B cell (primary cell): ENCODE results near the gene ART5. TPM values are rescaled to one million over a fixed set of nuclear protein-coding genes. Genes with fewer than 3 reads are reported as not detected.

Source experiments
- ATAC-seq: fragments of 200-7000 bp; cut with Tn5 transposase; one replicate; pipeline ENCODE4 v1.10.0; 2021; ENCODE audit warnings: low read depth, mild to moderate bottlenecking, moderate number of reproducible peaks, moderate library complexity
- CTCF ChIA-PET: fragments of 350-600 bp; sonication (Branson Sonifier 250); formaldehyde crosslinking; loops from one replicate; lab custom pipeline; 2021; ENCODE audit warnings: antibody characterized with exemption, inconsistent platforms; lab: Charles Lee
- POLR2A ChIA-PET: fragments of 350-600 bp; sonication (Branson Sonifier 250); formaldehyde crosslinking; loops from one replicate; lab custom pipeline; 2021; ENCODE audit warnings: antibody characterized with exemption; lab: Charles Lee
- DNase-seq: peaks from one replicate; pipeline ENCODE4 v3.0.0; 2013
- H2AFZ ChIP-seq: 2 replicates; pipeline ENCODE4 v1.6.1; 2012; ENCODE audit warnings: mild to moderate bottlenecking, low read depth, low read length; ENCODE audit not compliant: insufficient read depth, poor library complexity, severe bottlenecking
- H3K27ac ChIP-seq, 2 donors: 1 replicate in 1 of 2; 2 replicates in 1 of 2; pipeline ENCODE4 v1.5.1; 2012 to 2013; ENCODE audit warnings: low read length in 2 of 2, mild to moderate bottlenecking in 2 of 2, moderate library complexity in 1 of 2
- H3K27me3 ChIP-seq, 4 experiments: fragments of 200-600 bp in 1 of 4; sonication (generic) in 1 of 4; replicated peaks in 1 of 4; 1 replicate in 2 of 4; 2 replicates in 2 of 4; pipeline versions ENCODE4 v1.6.1 to v1.7.0; 2013 to 2016; ENCODE audit warnings: low read length in 3 of 4, mild to moderate bottlenecking in 2 of 4, mixed read lengths in 1 of 4, moderate library complexity in 1 of 4; ENCODE audit not compliant: insufficient read depth in 4 of 4, control insufficient read depth in 3 of 4; ENCODE audit errors: control extremely low read depth in 1 of 4
- H3K36me3 ChIP-seq, 2 experiments: replicated peaks in 1 of 2; 1 replicate in 1 of 2; 2 replicates in 1 of 2; pipeline versions ENCODE4 v1.6.1 to v1.7.1; 2013; ENCODE audit warnings: low read length in 1 of 2; ENCODE audit not compliant: insufficient read depth in 2 of 2, control insufficient read depth in 1 of 2; ENCODE audit errors: control extremely low read depth in 1 of 2, extremely low read depth in 1 of 2
- H3K4me1 ChIP-seq, 2 donors: fragments of 200-600 bp in 1 of 2; sonication (generic) in 1 of 2; 1 replicate in 1 of 2; 2 replicates in 1 of 2; pipeline versions ENCODE4 v1.5.1 to v1.6.1; 2013 to 2017; ENCODE audit warnings: low read length in 2 of 2; ENCODE audit not compliant: control insufficient read depth in 2 of 2, insufficient read depth in 2 of 2
- H3K4me2 ChIP-seq: replicated peaks from 2 replicates; pipeline ENCODE3; 2012; ENCODE audit warnings: mild to moderate bottlenecking, low read depth, low read length; ENCODE audit not compliant: poor library complexity, severe bottlenecking
- H3K4me3 ChIP-seq, 5 experiments: fragments of 200-600 bp in 1 of 5; sonication (generic) in 1 of 5; 1 replicate in 3 of 5; 2 replicates in 2 of 5; pipeline versions ENCODE4 v1.5.1 to v1.7.0; 2011 to 2016; ENCODE audit warnings: low read length in 4 of 5, mild to moderate bottlenecking in 4 of 5, low read depth in 2 of 5, control low read depth in 1 of 5, moderate library complexity in 1 of 5; ENCODE audit not compliant: insufficient read depth in 1 of 5; ENCODE audit errors: control extremely low read depth in 1 of 5, extremely low read depth in 1 of 5
- H3K79me2 ChIP-seq: fragments of 200-600 bp; sonication (generic); one replicate; pipeline ENCODE4 v1.6.0; 2016; ENCODE audit warnings: low read length; ENCODE audit not compliant: control insufficient read depth, insufficient read depth
- H3K9ac ChIP-seq: fragments of 200-600 bp; sonication (generic); 2 replicates; pipeline ENCODE4 v1.6.1; 2017; ENCODE audit warnings: mild to moderate bottlenecking, low read length, moderate library complexity
- H3K9me3 ChIP-seq, 3 donors: one replicate each; pipeline versions ENCODE4 v1.6.1 to v1.7.1; 2013; ENCODE audit warnings: low read length in 2 of 3; ENCODE audit not compliant: control insufficient read depth in 2 of 3, insufficient read depth in 1 of 3; ENCODE audit errors: control extremely low read depth in 1 of 3
- H4K20me1 ChIP-seq: 2 replicates; pipeline ENCODE4 v1.6.0; 2012; ENCODE audit warnings: mild to moderate bottlenecking, low read length; ENCODE audit not compliant: insufficient read depth, control insufficient read depth, poor library complexity, severe bottlenecking
- H3K27ac Mint-ChIP-seq: one replicate; pipeline ENCODE4 v1.8.0; 2021; ENCODE audit warnings: mixed read lengths
- H3K27me3 Mint-ChIP-seq: one replicate; pipeline ENCODE4 v1.8.0; 2021; ENCODE audit warnings: mixed read lengths
- H3K4me1 Mint-ChIP-seq: one replicate; pipeline ENCODE4 v1.8.0; 2021; ENCODE audit warnings: mixed read lengths
- H3K4me3 Mint-ChIP-seq: one replicate; pipeline ENCODE4 v1.8.0; 2021; ENCODE audit warnings: mixed read lengths
- H3K9me3 Mint-ChIP-seq: one replicate; pipeline ENCODE4 v1.8.0; 2022; ENCODE audit warnings: mixed read lengths; ENCODE audit not compliant: insufficient read depth
- EZH2 ChIP-seq: IDR thresholded peaks from 2 replicates; pipeline ENCODE4 v1.6.1; 2012; ENCODE audit warnings: borderline replicate concordance, low read depth, mild to moderate bottlenecking, moderate library complexity, low read length; ENCODE audit not compliant: insufficient read depth, poor library complexity, severe bottlenecking
- WGBS: methylation state at CpG from one replicate; pipeline ENCODE4 v1.1.5; 2013; ENCODE audit warnings: missing lambda C conversion rate; ENCODE audit not compliant: insufficient coverage; 5-methylcytosine and 5-hydroxymethylcytosine counted together
- intact Hi-C: fragments of 100-400 bp; cut with micrococcal nuclease; formaldehyde crosslinking; loops from one replicate; pipeline ENCODE4 v1.10.0; 2022
- polyA plus RNA-seq: library from polyadenylated mRNA; depleted of rRNA; stranded (reverse); fragments of >200 nt; gene quantifications from 2 replicates; pipeline ENCODE4 v1.2.3, GENCODE V29; 2012
- total RNA-seq, 2 donors: library from RNA; stranded (reverse); fragments of 120-200 nt in 1 of 2; gene quantifications; 1 replicate in 1 of 2; 2 replicates in 1 of 2; pipeline versions ENCODE4 v1.2.3 to v1.2.4, GENCODE V29; 2013 to 2022
- TF ChIP-seq, protein P1 (sequence below): fragments of 200-600 bp; IDR thresholded peaks from one replicate; pipeline ENCODE4 v1.8.0; 2022; ENCODE audit warnings: antibody characterized with exemption, mild to moderate bottlenecking

The ART5 gene
- total and polyA plus RNA-seq, 2 donors (not counting 1 experiment from before 2014, with no cell fraction given), result not detected

DNA sequence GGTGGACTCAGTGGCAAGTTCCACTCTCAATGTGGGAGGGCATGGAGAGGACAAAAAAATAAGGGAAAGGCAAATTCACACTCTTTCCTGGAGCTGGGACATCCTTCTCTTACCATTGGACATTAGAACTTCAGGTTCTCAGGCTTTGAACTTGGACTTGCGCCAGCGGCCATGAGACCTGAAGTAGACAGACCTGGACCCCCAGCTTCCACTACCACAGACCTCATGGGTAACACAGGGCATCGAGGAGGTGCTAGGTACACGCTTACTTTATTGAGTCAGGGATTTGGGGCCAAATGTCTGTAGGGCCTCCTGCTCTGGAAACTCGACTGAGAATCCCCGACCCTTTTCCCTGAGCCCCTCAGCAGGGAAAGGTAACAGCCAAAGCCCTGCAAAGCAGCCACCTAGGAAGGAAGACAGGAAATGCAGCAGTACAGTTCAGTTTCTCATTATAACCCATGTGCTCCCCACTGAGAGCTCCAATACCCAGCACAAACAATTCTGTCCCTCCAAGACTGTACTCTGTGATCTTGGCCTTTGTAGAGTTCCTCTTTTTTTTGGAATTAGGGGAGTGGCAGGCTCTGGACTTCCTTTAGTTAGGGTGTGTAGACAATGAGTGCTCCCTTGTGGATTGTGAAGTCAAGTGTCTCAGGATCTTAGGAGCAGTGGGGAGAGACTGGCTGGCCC is 23.7 kb upstream of the ART5 start:
- TF ChIP-seq, protein P1, sequence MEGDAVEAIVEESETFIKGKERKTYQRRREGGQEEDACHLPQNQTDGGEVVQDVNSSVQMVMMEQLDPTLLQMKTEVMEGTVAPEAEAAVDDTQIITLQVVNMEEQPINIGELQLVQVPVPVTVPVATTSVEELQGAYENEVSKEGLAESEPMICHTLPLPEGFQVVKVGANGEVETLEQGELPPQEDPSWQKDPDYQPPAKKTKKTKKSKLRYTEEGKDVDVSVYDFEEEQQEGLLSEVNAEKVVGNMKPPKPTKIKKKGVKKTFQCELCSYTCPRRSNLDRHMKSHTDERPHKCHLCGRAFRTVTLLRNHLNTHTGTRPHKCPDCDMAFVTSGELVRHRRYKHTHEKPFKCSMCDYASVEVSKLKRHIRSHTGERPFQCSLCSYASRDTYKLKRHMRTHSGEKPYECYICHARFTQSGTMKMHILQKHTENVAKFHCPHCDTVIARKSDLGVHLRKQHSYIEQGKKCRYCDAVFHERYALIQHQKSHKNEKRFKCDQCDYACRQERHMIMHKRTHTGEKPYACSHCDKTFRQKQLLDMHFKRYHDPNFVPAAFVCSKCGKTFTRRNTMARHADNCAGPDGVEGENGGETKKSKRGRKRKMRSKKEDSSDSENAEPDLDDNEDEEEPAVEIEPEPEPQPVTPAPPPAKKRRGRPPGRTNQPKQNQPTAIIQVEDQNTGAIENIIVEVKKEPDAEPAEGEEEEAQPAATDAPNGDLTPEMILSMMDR, result no peak
- TF ChIP-seq EZH2, result no peak
- no peaks in the 10 kb centered on the region for H3K27me3 Mint-ChIP-seq
- Histone ChIP-seq H3K79me2 (no peaks in the 10 kb centered on the region), H3K27me3 (no peaks in the 10 kb centered on the region), H3K27ac (no peak overlapping the region), H4K20me1 (no peaks in the 10 kb centered on the region), H3K9ac (no peak overlapping the region), H3K4me2 (no peak overlapping the region), H3K4me3 (no peak overlapping the region), H3K36me3 (peaks cover 0 to 32% of the 10 kb centered on the region in 2 experiments), H3K9me3 (no peaks in the 10 kb centered on the region), H2AFZ (no peak overlapping the region), H3K4me1 (no peaks in the 10 kb centered on the region)
- POLR2A ChIA-PET, result interaction anchor here (0.6 kb wide), 1 partner anchor 105 kb away, joined by 4 read pairs; no protein-coding TSS in a partner anchor
- H3K4me1 Mint-ChIP-seq, result no peaks in the 10 kb centered on the region
- ATAC-seq, result no peak
- intact Hi-C loops, result no loop called here
- H3K27ac Mint-ChIP-seq, result no peak overlapping the region
- no peak overlapping the region for H3K4me3 Mint-ChIP-seq
- no peaks in the 10 kb centered on the region for H3K9me3 Mint-ChIP-seq
- WGBS, result 98% methylated on average over 4 of the region's 6 CpGs
- DNase-seq, result no peak
- CTCF ChIA-PET, result no interaction called here

DNA sequence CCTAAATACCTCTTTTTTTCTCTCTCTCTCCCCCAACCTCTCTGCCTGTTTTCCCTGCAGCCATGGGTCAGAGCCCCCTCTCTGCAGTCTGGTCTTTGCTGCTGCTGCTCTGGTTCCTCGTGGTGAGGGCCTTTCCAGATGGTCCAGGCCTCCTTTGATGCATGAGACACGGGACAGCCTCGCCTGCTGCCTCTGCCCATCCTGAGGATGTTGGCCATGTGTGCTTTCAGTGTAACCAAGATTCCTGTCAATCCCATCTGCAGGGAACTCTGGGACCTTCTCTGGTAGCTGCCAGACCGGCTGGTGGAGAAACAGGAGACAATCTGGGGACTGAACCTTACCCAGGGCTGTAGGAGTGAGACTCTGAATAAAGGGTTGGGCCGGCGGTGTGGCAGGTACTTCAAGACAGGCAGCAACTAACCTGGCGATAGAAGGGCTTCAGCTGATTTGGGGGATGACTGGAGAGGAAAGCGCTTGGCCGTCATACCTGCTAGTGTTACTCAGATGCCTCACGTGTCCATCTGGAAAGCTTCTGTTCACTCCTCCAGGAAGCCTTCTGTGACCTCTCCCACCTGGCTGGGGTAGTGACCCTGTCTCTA is 22.3 kb upstream of the ART5 start:
- Histone ChIP-seq H3K36me3 (peaks cover 0 to 26% of the 10 kb centered on the region in 2 experiments), H3K9ac (no peak overlapping the region), H3K27me3 (no peaks in the 10 kb centered on the region), H3K4me1 (no peaks in the 10 kb centered on the region), H2AFZ (no peak overlapping the region), H3K4me3 (no peak overlapping the region), H3K27ac (no peak overlapping the region), H3K4me2 (no peak overlapping the region), H4K20me1 (no peaks in the 10 kb centered on the region), H3K79me2 (no peaks in the 10 kb centered on the region), H3K9me3 (no peaks in the 10 kb centered on the region)
- H3K27ac Mint-ChIP-seq, result no peak overlapping the region
- H3K27me3 Mint-ChIP-seq, result no peaks in the 10 kb centered on the region
- no peaks in the 10 kb centered on the region for H3K4me1 Mint-ChIP-seq
- no peaks in the 10 kb centered on the region for H3K9me3 Mint-ChIP-seq
- DNase-seq (no peak), ATAC-seq (no peak)
- POLR2A ChIA-PET, result no interaction called here
- no peak overlapping the region for H3K4me3 Mint-ChIP-seq
- intact Hi-C loops, result no loop called here
- WGBS, result 93% methylated on average over 8 of the region's 10 CpGs
- TF ChIP-seq EZH2, result no peak
- TF ChIP-seq, protein P1, result no peak
- CTCF ChIA-PET, result interaction anchor here (1.1 kb wide), 1 partner anchor 522 kb away, joined by 3 read pairs; no protein-coding TSS in a partner anchor
